Measurements from ENCODE around the gene MGAT4C. TPM values are rescaled to one million over a fixed set of nuclear protein-coding genes. Genes with fewer than 3 reads are reported as not detected.

MGAT4C gene
- total RNA-seq, 3 donors from 2014 or later, result 0.17 to 0.73 (median 0.35) TPM

DNA sequence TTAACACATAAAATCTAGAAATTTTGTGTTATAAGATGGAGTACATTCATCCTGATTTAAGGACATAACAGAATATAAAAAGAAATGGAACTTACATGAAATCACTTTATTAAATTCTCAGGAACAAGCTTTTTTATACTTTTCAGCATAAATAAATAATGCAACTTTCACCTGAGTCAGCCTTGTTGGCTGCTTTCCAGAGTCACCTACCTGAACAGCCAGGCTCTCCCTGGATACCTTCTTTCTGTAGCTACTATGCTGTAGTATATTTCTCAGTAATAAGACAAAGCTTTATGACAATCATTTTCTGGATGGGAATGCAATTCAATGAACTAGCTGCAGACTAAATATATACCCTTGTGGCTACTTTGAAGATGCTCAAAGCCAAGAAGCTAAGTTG lies 270.2 kb downstream of the MGAT4C start:
- no peak for DNase-seq
- no peak for TF ChIP-seq CTCF (IDR thresholded peaks at IDR 0.05)
- intact Hi-C loops (cut with DNase I, micrococcal nuclease), result no loop called here
- Histone ChIP-seq H3K36me3 (ENCODE audit: low read depth) (no peaks in the 10 kb centered on the region), H3K4me1 (ENCODE audit: low read depth) (no peaks in the 10 kb centered on the region), H3K4me3 (no peak overlapping the region), H3K9me3 (peaks cover 2% of the 10 kb centered on the region)
- no peak for ATAC-seq

DNA sequence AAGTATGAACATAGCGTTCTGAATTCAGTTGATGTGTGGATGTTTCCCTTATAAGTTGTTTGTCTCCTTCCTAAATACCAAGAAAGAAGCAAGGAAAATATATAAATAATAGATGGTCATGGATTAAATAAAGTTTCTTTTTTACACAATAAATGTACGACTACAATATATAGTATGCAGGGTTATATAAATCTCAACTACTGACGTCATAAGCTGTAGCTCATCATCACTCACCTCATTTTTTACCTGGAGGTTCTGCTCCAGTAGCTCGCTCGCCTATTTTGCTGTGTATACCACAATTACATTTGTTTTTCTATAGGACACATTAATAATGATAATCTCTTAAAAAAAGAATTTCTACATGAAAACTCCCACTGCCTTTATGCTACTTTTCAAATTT lies 272.6 kb downstream of the MGAT4C start:
- Histone ChIP-seq H3K4me1 (ENCODE audit: low read depth) (no peaks in the 10 kb centered on the region), H3K36me3 (ENCODE audit: low read depth) (no peaks in the 10 kb centered on the region), H3K9me3 (no peaks in the 10 kb centered on the region), H3K4me3 (no peak overlapping the region)
- no peak for TF ChIP-seq CTCF (IDR thresholded peaks at IDR 0.05)
- DNase-seq (no peak), ATAC-seq (no peak)
- intact Hi-C loops (cut with DNase I, micrococcal nuclease), result no loop called here

- DNase-seq (no peak), ATAC-seq (no peak)
- Histone ChIP-seq H3K4me1 (ENCODE audit: low read depth) (no peaks in the 10 kb centered on the region), H3K9me3 (no peaks in the 10 kb centered on the region), H3K4me3 (no peak overlapping the region), H3K36me3 (ENCODE audit: low read depth) (no peaks in the 10 kb centered on the region)
- intact Hi-C loops (cut with DNase I, micrococcal nuclease), result no loop called here
- TF ChIP-seq CTCF (IDR thresholded peaks at IDR 0.05), result no peak
Measured at GRCh38 chr12:85979641-85980040, 276.6 kb downstream of the MGAT4C start.

GRCh38 chr12:85975716-85976115 lies 280.5 kb downstream of the MGAT4C start:
- no peak for DNase-seq
- no peaks in the 10 kb centered on the region for H3K4me1 ChIP-seq (ENCODE audit: low read depth)
- no peak overlapping the region for H3K4me3 ChIP-seq
- TF ChIP-seq CTCF (IDR thresholded peaks at IDR 0.05), result no peak
- intact Hi-C loops (cut with DNase I, micrococcal nuclease), result no loop called here
- no peaks in the 10 kb centered on the region for H3K36me3 ChIP-seq (ENCODE audit: low read depth)
- no peaks in the 10 kb centered on the region for H3K9me3 ChIP-seq
- no peak for ATAC-seq

GRCh38 chr12:85971800-85972199 lies 284.4 kb downstream of the MGAT4C start:
- Histone ChIP-seq H3K4me1 (ENCODE audit: low read depth) (no peaks in the 10 kb centered on the region), H3K9me3 (no peaks in the 10 kb centered on the region), H3K36me3 (ENCODE audit: low read depth) (no peaks in the 10 kb centered on the region), H3K4me3 (no peak overlapping the region)
- DNase-seq (no peak), ATAC-seq (no peak)
- intact Hi-C loops (cut with DNase I, micrococcal nuclease), result no loop called here
- TF ChIP-seq CTCF (IDR thresholded peaks at IDR 0.05), result no peak

- no peaks in the 10 kb centered on the region for H3K9me3 ChIP-seq
- TF ChIP-seq CTCF (IDR thresholded peaks at IDR 0.05), result no peak
Measured at GRCh38 chr12:85968606-85969005, 287.6 kb downstream of the MGAT4C start.

More at GRCh38 chr12:85968606-85969005, 287.6 kb downstream of the MGAT4C start:
- Histone ChIP-seq H3K4me3 (no peak overlapping the region), H3K36me3 (ENCODE audit: low read depth) (no peaks in the 10 kb centered on the region), H3K4me1 (ENCODE audit: low read depth) (no peaks in the 10 kb centered on the region)
- ATAC-seq (no peak), DNase-seq (no peak)
- intact Hi-C loops (cut with DNase I, micrococcal nuclease), result no loop called here
